Measurements from ENCODE around the gene FEN1. TPM values are rescaled to one million over a fixed set of nuclear protein-coding genes. Genes with fewer than 3 reads are reported as not detected.

Gene FEN1
- total RNA-seq, 1 donor = 9.0 TPM

- Histone ChIP-seq H3K79me2 (ENCODE audit: insufficient read depth, low read length) (peaks cover 11% of the 10 kb centered on the region), H2AFZ (ENCODE audit: low read length) (peak overlapping the region; percentile 90), H3K27me3 (ENCODE audit: insufficient read depth, low read length) (no peaks in the 10 kb centered on the region), H3K4me1 (ENCODE audit: insufficient read depth, low read length) (peaks cover 35% of the 10 kb centered on the region), H3K9me3 (ENCODE audit: low read depth, low read length) (no peaks in the 10 kb centered on the region), H3K27ac (ENCODE audit: low read depth, low read length) (peak overlapping the region; percentile 73), H3K4me2 (ENCODE audit: insufficient read depth, low read length) (peak overlapping the region; percentile 98), H3K4me3 (ENCODE audit: insufficient read depth, low read length) (peak overlapping the region; percentile 92), H4K20me1 (ENCODE audit: insufficient read depth, low read length) (no peaks in the 10 kb centered on the region), H3K36me3 (ENCODE audit: insufficient read depth, low read length) (no peaks in the 10 kb centered on the region)
- no peak for DNase-seq (ENCODE audit: insufficient read length, low spot score, missing footprints)
- no peak for TF ChIP-seq CTCF (IDR thresholded peaks at IDR 0.05; ENCODE audit: extremely low read depth, low read depth, low read length)
Observed at GRCh38 chr11:61817471-61818202, 24.9 kb downstream of the FEN1 start.

DNA sequence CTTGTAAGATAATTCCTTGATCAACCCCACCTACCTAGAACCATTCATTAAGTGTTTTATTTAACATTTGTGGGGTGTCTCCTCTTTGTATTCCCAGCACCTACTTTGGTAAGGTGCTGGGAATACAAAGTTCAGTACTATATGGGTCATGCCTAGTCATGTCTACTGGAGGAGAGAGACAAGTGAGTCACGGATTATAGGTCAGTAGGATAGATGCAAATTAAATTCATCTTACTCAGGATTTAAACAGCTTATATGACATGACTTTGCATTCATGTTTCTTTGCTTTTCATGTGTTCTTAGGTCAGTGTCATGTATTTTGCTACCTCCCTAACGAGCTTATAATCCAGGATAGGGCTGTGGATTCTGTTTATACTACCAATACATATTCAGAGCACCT, 27.5 kb downstream of the FEN1 start:
- Histone ChIP-seq H2AFZ (ENCODE audit: low read length) (no peak overlapping the region), H3K4me1 (ENCODE audit: insufficient read depth, low read length) (peaks cover 35% of the 10 kb centered on the region), H3K27ac (ENCODE audit: low read depth, low read length) (peak overlapping the region; percentile 50), H3K79me2 (ENCODE audit: insufficient read depth, low read length) (peaks cover 6% of the 10 kb centered on the region), H4K20me1 (ENCODE audit: insufficient read depth, low read length) (no peaks in the 10 kb centered on the region), H3K4me3 (ENCODE audit: insufficient read depth, low read length) (no peak overlapping the region), H3K27me3 (ENCODE audit: insufficient read depth, low read length) (no peaks in the 10 kb centered on the region), H3K36me3 (ENCODE audit: insufficient read depth, low read length) (no peaks in the 10 kb centered on the region), H3K9me3 (ENCODE audit: low read depth, low read length) (no peaks in the 10 kb centered on the region), H3K4me2 (ENCODE audit: insufficient read depth, low read length) (peak overlapping the region; percentile 4)
- DNase-seq (ENCODE audit: insufficient read length, low spot score, missing footprints) = peak; percentile 96
- TF ChIP-seq CTCF (IDR thresholded peaks at IDR 0.05; ENCODE audit: extremely low read depth, low read depth, low read length) = no peak

DNA sequence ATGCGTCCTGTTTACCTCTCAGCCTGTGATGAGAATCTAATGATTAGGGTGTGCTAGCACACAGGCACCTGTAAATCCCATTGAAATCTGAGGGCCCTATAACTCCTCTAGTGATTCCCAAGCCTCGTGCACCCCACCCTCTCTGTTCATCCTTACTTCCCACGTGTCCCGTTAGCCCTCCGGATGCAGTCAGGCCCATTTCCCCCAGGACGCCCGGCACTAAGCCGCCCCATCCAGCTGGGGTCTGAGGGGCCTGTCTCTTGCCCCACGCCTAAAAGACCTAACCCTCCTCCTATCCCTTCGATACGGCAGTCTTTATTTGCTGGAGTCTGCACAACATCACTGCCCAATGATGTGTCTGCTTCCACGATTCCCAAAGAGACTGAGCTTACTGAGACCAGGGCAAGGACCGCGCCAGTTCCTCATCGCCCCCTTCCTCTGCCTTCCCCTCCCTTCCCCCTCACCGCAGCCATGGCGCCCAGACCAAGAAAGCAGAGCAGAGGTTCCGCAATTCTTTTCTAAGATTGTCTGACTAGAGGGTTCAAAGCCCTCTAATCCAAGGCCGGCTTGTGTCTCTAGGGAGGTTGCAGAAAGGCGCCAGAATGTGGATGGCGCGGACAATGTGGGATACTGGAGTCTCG, 34.3 kb downstream of the FEN1 start:
- Histone ChIP-seq H3K4me3 (ENCODE audit: insufficient read depth, low read length) (peak overlapping the region; percentile 81), H3K4me1 (ENCODE audit: insufficient read depth, low read length) (peaks cover 19% of the 10 kb centered on the region), H2AFZ (ENCODE audit: low read length) (peak overlapping the region; percentile 72), H3K27me3 (ENCODE audit: insufficient read depth, low read length) (no peaks in the 10 kb centered on the region), H3K27ac (ENCODE audit: low read depth, low read length) (peak overlapping the region; percentile 23), H3K4me2 (ENCODE audit: insufficient read depth, low read length) (peak overlapping the region; percentile 89), H3K79me2 (ENCODE audit: insufficient read depth, low read length) (peaks cover 26% of the 10 kb centered on the region), H3K36me3 (ENCODE audit: insufficient read depth, low read length) (no peaks in the 10 kb centered on the region), H4K20me1 (ENCODE audit: insufficient read depth, low read length) (peaks cover 14% of the 10 kb centered on the region), H3K9me3 (ENCODE audit: low read depth, low read length) (no peaks in the 10 kb centered on the region)
- DNase-seq (ENCODE audit: insufficient read length, low spot score, missing footprints) = no peak
- no peak for TF ChIP-seq CTCF (IDR thresholded peaks at IDR 0.05; ENCODE audit: extremely low read depth, low read depth, low read length)
